ENCODE data around the gene DNAH1. TPM values are rescaled to one million over a fixed set of nuclear protein-coding genes. Genes with fewer than 3 reads are reported as not detected.

DNAH1 gene
- total RNA-seq, 2 experiments from 2014 or later = 5.8 to 14.2 TPM

- intact Hi-C loops (cut with micrococcal nuclease; ENCODE audit: unreplicated experiment) = no loop called here
- H2AFZ ChIP-seq (ENCODE audit: low read length) = no peak overlapping the region
- no peaks in the 10 kb centered on the region for H3K4me1 ChIP-seq (ENCODE audit: insufficient read depth, low read length, poor library complexity, severe bottlenecking)
- H3K36me3 ChIP-seq (ENCODE audit: insufficient read depth, low read length) = no peaks in the 10 kb centered on the region
- no peak overlapping the region for H3K4me3 ChIP-seq (ENCODE audit: low read depth, low read length, poor library complexity, severe bottlenecking)
- no peak overlapping the region for H3K4me2 ChIP-seq (ENCODE audit: low read length)
- TF ChIP-seq EZH2phosphoT487 (IDR thresholded peaks at IDR 0.05; ENCODE audit: borderline replicate concordance, low read depth, low read length) (no peak), CTCF (conservative IDR thresholded peaks at IDR 0.05; ENCODE audit: low read length) (no peak)
- POLR2A ChIA-PET = interaction anchor here (1.4 kb wide), 1 partner anchor 21 kb away, joined by 3 read pairs; no protein-coding TSS in a partner anchor
- BruUV-seq (replicated peaks) = no TSS peak
- CTCF ChIA-PET (ENCODE audit: unreplicated experiment) = no interaction called here
- no peaks in the 10 kb centered on the region for H3K9me2 ChIP-seq (ENCODE audit: insufficient read depth, low read length)
- DNase-seq (ENCODE audit: low spot score) = no peak
- no peak overlapping the region for H3K27ac ChIP-seq (ENCODE audit: low read depth, low read length, poor library complexity, severe bottlenecking)
- H3K79me2 ChIP-seq (ENCODE audit: insufficient read depth, low read depth, low read length) = no peaks in the 10 kb centered on the region
- no peaks in the 10 kb centered on the region for H3K9me3 ChIP-seq (ENCODE audit: low read length)
- H4K20me1 ChIP-seq (ENCODE audit: insufficient read depth, low read length) = no peaks in the 10 kb centered on the region; the same call in 1 of the 2 replicates
Measured at GRCh38 chr3:52326976-52327375, 10.9 kb downstream of the DNAH1 start.

DNA sequence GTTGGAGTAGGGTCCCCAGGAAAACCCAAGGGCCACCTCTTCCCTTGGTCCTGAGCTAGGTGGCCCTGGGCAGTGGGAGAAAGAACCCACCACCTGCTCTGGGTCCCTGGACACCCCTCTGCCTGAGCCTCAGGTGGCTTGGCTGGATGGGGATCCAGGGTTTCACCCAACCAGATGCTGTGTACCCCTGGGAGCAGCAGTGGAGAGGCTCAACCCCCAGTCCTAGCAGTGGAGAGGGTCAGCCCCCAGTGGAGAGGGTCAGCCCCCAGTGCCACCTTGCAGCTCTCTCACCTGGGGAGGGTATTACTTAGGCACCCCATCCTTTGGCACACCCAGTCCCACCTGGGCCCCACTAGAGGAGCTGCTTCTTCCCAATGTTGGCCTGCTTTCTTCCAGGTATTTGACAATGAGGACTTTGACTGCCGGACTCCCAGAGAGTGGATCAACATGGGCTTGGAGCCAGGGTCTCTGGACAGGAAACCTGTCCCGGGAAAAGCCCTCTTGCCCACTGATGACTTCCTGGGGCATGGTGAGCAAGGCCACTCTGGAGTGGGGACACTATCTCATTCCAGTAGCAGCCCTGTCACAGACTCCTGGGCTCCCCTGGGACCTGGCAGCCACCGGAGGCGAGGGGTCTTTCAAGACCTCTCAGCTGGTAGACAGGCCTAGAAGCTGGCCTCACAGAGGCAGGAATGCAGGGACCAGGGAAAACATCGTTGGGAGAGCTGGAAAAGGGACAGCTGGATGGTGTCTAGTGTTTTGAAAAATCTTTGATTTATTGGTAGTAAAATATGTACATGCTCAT, 11.6 kb downstream of the DNAH1 start:
- no peak overlapping the region for H3K4me3 ChIP-seq (ENCODE audit: low read depth, low read length, poor library complexity, severe bottlenecking)
- no peaks in the 10 kb centered on the region for H3K79me2 ChIP-seq (ENCODE audit: insufficient read depth, low read depth, low read length)
- POLR2A ChIA-PET = interaction anchor here (1.4 kb wide), 1 partner anchor 20 kb away, joined by 3 read pairs; no protein-coding TSS in a partner anchor
- no TSS peak for BruUV-seq (replicated peaks)
- TF ChIP-seq CTCF (conservative IDR thresholded peaks at IDR 0.05; ENCODE audit: low read length) (no peak), EZH2phosphoT487 (IDR thresholded peaks at IDR 0.05; ENCODE audit: borderline replicate concordance, low read depth, low read length) (no peak)
- no peak for DNase-seq (ENCODE audit: low spot score)
- no peaks in the 10 kb centered on the region for H3K4me1 ChIP-seq (ENCODE audit: insufficient read depth, low read length, poor library complexity, severe bottlenecking)
- no peaks in the 10 kb centered on the region for H3K36me3 ChIP-seq (ENCODE audit: insufficient read depth, low read length)
- H4K20me1 ChIP-seq (ENCODE audit: insufficient read depth, low read length) = no peaks in the 10 kb centered on the region
- H3K4me2 ChIP-seq (ENCODE audit: low read length) = no peak overlapping the region
- H3K9me2 ChIP-seq (ENCODE audit: insufficient read depth, low read length) = no peaks in the 10 kb centered on the region
- CTCF ChIA-PET (ENCODE audit: unreplicated experiment) = no interaction called here
- intact Hi-C loops (cut with micrococcal nuclease; ENCODE audit: unreplicated experiment) = no loop called here
- H2AFZ ChIP-seq (ENCODE audit: low read length) = no peak overlapping the region
- no peak overlapping the region for H3K27ac ChIP-seq (ENCODE audit: low read depth, low read length, poor library complexity, severe bottlenecking)
- no peaks in the 10 kb centered on the region for H3K9me3 ChIP-seq (ENCODE audit: low read length)

- intact Hi-C loops (cut with micrococcal nuclease; ENCODE audit: unreplicated experiment) = no loop called here
- no peaks in the 10 kb centered on the region for H3K4me1 ChIP-seq (ENCODE audit: insufficient read depth, low read length, poor library complexity, severe bottlenecking)
- ChIA-PET CTCF (ENCODE audit: unreplicated experiment) (no interaction called here), POLR2A (interaction anchor here (1.4 kb wide), 1 partner anchor 20 kb away, joined by 3 read pairs; no protein-coding TSS in a partner anchor)
- H3K9me3 ChIP-seq (ENCODE audit: low read length) = no peaks in the 10 kb centered on the region
- H3K4me3 ChIP-seq (ENCODE audit: low read depth, low read length, poor library complexity, severe bottlenecking) = no peak overlapping the region
- TF ChIP-seq EZH2phosphoT487 (IDR thresholded peaks at IDR 0.05; ENCODE audit: borderline replicate concordance, low read depth, low read length) = no peak
- TF ChIP-seq CTCF (conservative IDR thresholded peaks at IDR 0.05; ENCODE audit: low read length) = no peak
- H3K27ac ChIP-seq (ENCODE audit: low read depth, low read length, poor library complexity, severe bottlenecking) = no peak overlapping the region
- no TSS peak for BruUV-seq (replicated peaks)
- no peak overlapping the region for H2AFZ ChIP-seq (ENCODE audit: low read length)
- H3K9me2 ChIP-seq (ENCODE audit: insufficient read depth, low read length) = no peaks in the 10 kb centered on the region
- H3K36me3 ChIP-seq (ENCODE audit: insufficient read depth, low read length) = no peaks in the 10 kb centered on the region
- DNase-seq (ENCODE audit: low spot score) = no peak
- no peaks in the 10 kb centered on the region for H4K20me1 ChIP-seq (ENCODE audit: insufficient read depth, low read length)
- H3K4me2 ChIP-seq (ENCODE audit: low read length) = no peak overlapping the region
- no peaks in the 10 kb centered on the region for H3K79me2 ChIP-seq (ENCODE audit: insufficient read depth, low read depth, low read length)
Measured at GRCh38 chr3:52328536-52329080, 12.5 kb downstream of the DNAH1 start.
